Sigmoid colon (tissue), 4 donors: ENCODE results near the gene NCBP3.

Source experiments
- CTCF ChIP-seq, 4 experiments: fragments of 450-650 bp in 3 of 4; fragments of 200-600 bp in 1 of 4; IDR thresholded peaks; one replicate each; pipeline ENCODE4 v1.5.1; 2016 to 2019; ENCODE audit warnings: antibody characterized with exemption in 4 of 4, mild to moderate bottlenecking in 3 of 4, moderate library complexity in 2 of 4
- EP300 ChIP-seq, 4 donors: sonication (generic); formaldehyde crosslinking; IDR thresholded peaks; one replicate each; pipeline ENCODE4 v1.6.1; 2017; ENCODE audit warnings: antibody characterized with exemption in 4 of 4
- POLR2A ChIP-seq, 2 donors: fragments of 450-650 bp; IDR thresholded peaks; one replicate each; pipeline ENCODE4 v1.6.1; 2016; ENCODE audit warnings: antibody characterized with exemption in 2 of 2, mild to moderate bottlenecking in 2 of 2, moderate library complexity in 2 of 2
- POLR2AphosphoS5 ChIP-seq, 4 donors: sonication (generic); formaldehyde crosslinking; IDR thresholded peaks; one replicate each; pipeline ENCODE4 v1.6.1; 2017; ENCODE audit warnings: antibody characterized with exemption in 4 of 4

GRCh38 chr17:3828151-3828851 is 17.7 kb downstream of the NCBP3 start:
- TF ChIP-seq CTCF (IDR thresholded peaks at IDR 0.05) (no peak), POLR2AphosphoS5 (IDR thresholded peaks at IDR 0.05) (peak in 3 of 4 donors; percentile 51 to 67 (median 53)), POLR2A (IDR thresholded peaks at IDR 0.05) (no peak), EP300 (IDR thresholded peaks at IDR 0.05) (peak in 2 of 4 donors; percentile 2 to 64)
